ENCODE measurements around the gene RDH12.
"Not testable (repeated sequence)": the region's sequence is repeated elsewhere in the genome, so short reads cannot be mapped to it uniquely, and the experiment has no call there.

Gene RDH12

DNA sequence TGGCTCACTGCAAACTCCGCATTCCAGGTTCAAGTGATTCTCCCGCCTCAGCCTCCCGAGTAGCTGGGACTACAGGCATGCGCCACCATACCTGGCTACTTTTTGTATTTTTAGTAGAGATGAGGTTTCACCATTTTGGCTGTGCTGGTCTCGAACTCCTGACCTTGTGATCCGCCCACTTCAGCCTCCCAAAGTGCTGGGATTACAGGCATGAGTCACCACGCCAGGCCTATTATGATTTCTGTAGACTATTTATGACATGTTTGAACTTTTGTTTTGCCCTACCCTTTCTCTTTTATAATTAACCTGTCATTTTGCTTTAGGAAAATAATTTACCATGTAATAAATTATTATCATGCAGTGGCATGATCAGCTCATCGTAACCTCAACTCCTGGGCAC is at the start of gene RDH12:
TSS of gene RDH12 (plus strand) at position 395 of the 400 bp plus-strand sequence. CDS start 20,757 bp downstream, outside the sequence.
- H3K9me3 ChIP-seq (ENCODE audit: insufficient read depth, low read length); H3K4me2 ChIP-seq (ENCODE audit: low read depth, low read length, poor library complexity, severe bottlenecking); H3K36me3 ChIP-seq (ENCODE audit: low read length); H2AFZ ChIP-seq (ENCODE audit: low read depth, low read length, severe bottlenecking); H3K79me2 ChIP-seq (ENCODE audit: insufficient read depth, low read length); H3F3A ChIP-seq (ENCODE audit: insufficient read depth); H3K9me2 ChIP-seq (replicated peaks; ENCODE audit: insufficient read depth, low read length); H3K27me3 ChIP-seq (ENCODE audit: low read length); H3K27ac ChIP-seq (ENCODE audit: low read depth, low read length); H4K20me1 ChIP-seq (ENCODE audit: low read depth, low read length); H3K4me3 ChIP-seq (ENCODE audit: insufficient read depth, low read length, poor library complexity, severe bottlenecking); H3K9ac ChIP-seq (ENCODE audit: low read length): not testable (repeated sequence)

DNA sequence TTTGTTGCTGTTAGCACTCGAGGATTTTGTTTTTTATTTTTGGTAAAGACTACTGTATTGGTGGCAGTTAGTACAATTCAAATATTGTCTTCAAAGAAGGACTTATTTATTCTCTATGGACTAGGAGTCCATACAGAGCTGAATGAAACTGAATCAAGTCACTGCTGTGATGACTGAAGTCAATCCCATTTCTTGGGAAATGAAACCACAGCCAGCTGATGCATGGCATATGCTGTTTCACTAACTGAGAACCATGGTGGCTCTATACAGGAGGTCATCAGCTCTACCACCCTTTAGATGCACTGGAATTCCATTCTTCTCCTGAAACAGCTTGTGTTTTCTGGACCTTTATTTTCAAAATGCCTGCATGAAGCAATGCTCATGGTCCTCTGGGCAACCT is 49.5 kb upstream of the RDH12 start:
- no peak overlapping the region for H3K4me2 ChIP-seq (ENCODE audit: low read depth, low read length, poor library complexity, severe bottlenecking)
- H3F3A ChIP-seq (ENCODE audit: insufficient read depth), result no peaks in the 10 kb centered on the region
- H2AFZ ChIP-seq (ENCODE audit: low read depth, low read length, severe bottlenecking), result no peak overlapping the region
- H3K27ac ChIP-seq (ENCODE audit: low read depth, low read length), result no peak overlapping the region
- no peaks in the 10 kb centered on the region for H3K27me3 ChIP-seq (ENCODE audit: low read length)
- peaks cover 15% of the 10 kb centered on the region for H3K36me3 ChIP-seq (ENCODE audit: low read length)
- no peak overlapping the region for H3K4me3 ChIP-seq (ENCODE audit: insufficient read depth, low read length, poor library complexity, severe bottlenecking)
- H3K79me2 ChIP-seq (ENCODE audit: insufficient read depth, low read length), result no peaks in the 10 kb centered on the region
- no peaks in the 10 kb centered on the region for H3K9me3 ChIP-seq (ENCODE audit: insufficient read depth, low read length)
- TF ChIP-seq EZH2phosphoT487 (conservative IDR thresholded peaks at IDR 0.05; ENCODE audit: low read length) (no peak), CTCF (IDR thresholded peaks at IDR 0.05; ENCODE audit: insufficient read depth, low read length, poor library complexity, severe bottlenecking) (no peak)
- H4K20me1 ChIP-seq (ENCODE audit: low read depth, low read length), result no peaks in the 10 kb centered on the region
- H3K9me2 ChIP-seq (replicated peaks; ENCODE audit: insufficient read depth, low read length), result no peaks in the 10 kb centered on the region
- no peak overlapping the region for H3K9ac ChIP-seq (ENCODE audit: low read length)

DNA sequence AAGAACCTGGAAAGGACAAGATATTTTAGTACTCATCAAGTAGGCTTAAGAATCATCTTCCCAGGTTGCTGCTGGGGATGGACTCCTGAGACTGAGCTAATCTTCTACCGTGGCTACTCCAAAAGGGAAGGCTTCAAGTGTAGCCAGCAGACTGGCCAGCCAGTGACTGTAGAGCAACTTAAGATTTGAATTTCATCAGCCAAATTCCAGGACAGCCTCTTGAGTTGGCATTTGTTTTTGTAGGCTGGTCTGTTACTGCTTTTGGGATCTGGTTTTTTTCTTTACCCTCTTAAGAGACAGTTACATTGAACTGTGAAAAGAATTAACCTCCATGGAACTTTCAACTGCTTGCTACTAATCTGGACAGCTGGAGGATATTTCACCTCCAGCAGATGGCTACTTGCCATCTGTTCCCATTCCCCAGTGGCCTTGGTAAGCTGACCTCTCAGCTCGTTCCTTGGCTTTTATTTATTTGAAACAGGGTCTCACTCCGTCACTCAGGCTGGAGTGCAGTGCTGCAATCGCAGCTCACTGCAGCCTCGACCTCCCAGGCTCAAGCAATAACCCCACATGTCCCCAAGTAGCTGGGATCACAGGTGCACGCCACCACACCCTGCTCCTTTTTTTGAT is 47.9 kb upstream of the RDH12 start:
- Histone ChIP-seq H3K9me2 (replicated peaks; ENCODE audit: insufficient read depth, low read length) (no peaks in the 10 kb centered on the region), H3K79me2 (ENCODE audit: insufficient read depth, low read length) (no peaks in the 10 kb centered on the region), H3K9me3 (ENCODE audit: insufficient read depth, low read length) (no peaks in the 10 kb centered on the region), H3K4me2 (ENCODE audit: low read depth, low read length, poor library complexity, severe bottlenecking) (no peak overlapping the region), H3K27me3 (ENCODE audit: low read length) (no peaks in the 10 kb centered on the region), H3K36me3 (ENCODE audit: low read length) (peaks cover 15% of the 10 kb centered on the region), H3F3A (ENCODE audit: insufficient read depth) (no peaks in the 10 kb centered on the region), H3K9ac (ENCODE audit: low read length) (no peak overlapping the region), H3K27ac (ENCODE audit: low read depth, low read length) (no peak overlapping the region), H3K4me3 (ENCODE audit: insufficient read depth, low read length, poor library complexity, severe bottlenecking) (no peak overlapping the region), H2AFZ (ENCODE audit: low read depth, low read length, severe bottlenecking) (no peak overlapping the region), H4K20me1 (ENCODE audit: low read depth, low read length) (no peaks in the 10 kb centered on the region)
- TF ChIP-seq CTCF (IDR thresholded peaks at IDR 0.05; ENCODE audit: insufficient read depth, low read length, poor library complexity, severe bottlenecking) (no peak), EZH2phosphoT487 (conservative IDR thresholded peaks at IDR 0.05; ENCODE audit: low read length) (no peak)

DNA sequence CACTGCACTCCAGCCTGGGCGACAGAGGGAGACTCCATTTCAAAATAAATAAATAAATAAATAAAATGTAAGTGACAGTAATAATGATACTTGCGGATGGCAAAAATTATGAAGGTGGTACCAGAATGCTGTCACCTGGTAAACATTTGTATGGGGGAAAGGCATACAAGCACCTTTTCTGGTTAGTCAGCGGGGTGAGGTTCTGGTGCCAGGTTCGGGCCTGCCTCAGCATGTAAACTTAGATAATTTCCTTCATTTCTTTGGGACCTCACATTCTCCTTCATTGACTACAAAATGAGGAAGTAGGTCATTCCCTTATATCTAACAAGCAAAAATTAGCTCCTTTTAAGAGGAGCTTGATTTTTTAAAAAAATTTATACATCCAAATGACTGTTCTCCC is 38.1 kb upstream of the RDH12 start:
- Histone ChIP-seq H2AFZ (ENCODE audit: low read depth, low read length, severe bottlenecking) (no peak overlapping the region), H3K79me2 (ENCODE audit: insufficient read depth, low read length) (peaks cover 80% of the 10 kb centered on the region), H4K20me1 (ENCODE audit: low read depth, low read length) (no peaks in the 10 kb centered on the region), H3K27ac (ENCODE audit: low read depth, low read length) (no peak overlapping the region), H3K9ac (ENCODE audit: low read length) (no peak overlapping the region), H3K9me2 (replicated peaks; ENCODE audit: insufficient read depth, low read length) (no peaks in the 10 kb centered on the region), H3K9me3 (ENCODE audit: insufficient read depth, low read length) (no peaks in the 10 kb centered on the region), H3K27me3 (ENCODE audit: low read length) (no peaks in the 10 kb centered on the region), H3K4me2 (ENCODE audit: low read depth, low read length, poor library complexity, severe bottlenecking) (no peak overlapping the region), H3K36me3 (ENCODE audit: low read length) (peaks cover 2% of the 10 kb centered on the region; the same call in 1 of the 2 replicates), H3K4me3 (ENCODE audit: insufficient read depth, low read length, poor library complexity, severe bottlenecking) (no peak overlapping the region), H3F3A (ENCODE audit: insufficient read depth) (no peaks in the 10 kb centered on the region)
- TF ChIP-seq EZH2phosphoT487 (conservative IDR thresholded peaks at IDR 0.05; ENCODE audit: low read length) (no peak), CTCF (IDR thresholded peaks at IDR 0.05; ENCODE audit: insufficient read depth, low read length, poor library complexity, severe bottlenecking) (no peak)

All from SU-DHL-6 (cell line).